ENCODE measurements around the gene SYCP3.
"Not testable (repeated sequence)": the region's sequence is repeated elsewhere in the genome, so short reads cannot be mapped to it uniquely, and the experiment has no call there.

The SYCP3 gene

GRCh38 chr12:101740566-101740965, 1.3 kb upstream of the SYCP3 start:
- Histone ChIP-seq H3K27me3 (ENCODE audit: insufficient read depth, poor library complexity, severe bottlenecking) (no peaks in the 10 kb centered on the region), H3K27ac (replicated peaks) (no peak overlapping the region), H3K4me3 (replicated peaks; ENCODE audit: insufficient read depth, low read length) (no peak overlapping the region)
- TF ChIP-seq POLR2AphosphoS5 (IDR thresholded peaks at IDR 0.05; ENCODE audit: low read depth) (no peak), CTCF (IDR thresholded peaks at IDR 0.05; ENCODE audit: insufficient read depth, low read length) (no peak), GABPA (IDR thresholded peaks at IDR 0.05; ENCODE audit: low read depth) (no peak), SPI1 (IDR thresholded peaks at IDR 0.05; ENCODE audit: borderline replicate concordance, low read depth) (no peak)
- TF ChIP-seq, protein P1, sequence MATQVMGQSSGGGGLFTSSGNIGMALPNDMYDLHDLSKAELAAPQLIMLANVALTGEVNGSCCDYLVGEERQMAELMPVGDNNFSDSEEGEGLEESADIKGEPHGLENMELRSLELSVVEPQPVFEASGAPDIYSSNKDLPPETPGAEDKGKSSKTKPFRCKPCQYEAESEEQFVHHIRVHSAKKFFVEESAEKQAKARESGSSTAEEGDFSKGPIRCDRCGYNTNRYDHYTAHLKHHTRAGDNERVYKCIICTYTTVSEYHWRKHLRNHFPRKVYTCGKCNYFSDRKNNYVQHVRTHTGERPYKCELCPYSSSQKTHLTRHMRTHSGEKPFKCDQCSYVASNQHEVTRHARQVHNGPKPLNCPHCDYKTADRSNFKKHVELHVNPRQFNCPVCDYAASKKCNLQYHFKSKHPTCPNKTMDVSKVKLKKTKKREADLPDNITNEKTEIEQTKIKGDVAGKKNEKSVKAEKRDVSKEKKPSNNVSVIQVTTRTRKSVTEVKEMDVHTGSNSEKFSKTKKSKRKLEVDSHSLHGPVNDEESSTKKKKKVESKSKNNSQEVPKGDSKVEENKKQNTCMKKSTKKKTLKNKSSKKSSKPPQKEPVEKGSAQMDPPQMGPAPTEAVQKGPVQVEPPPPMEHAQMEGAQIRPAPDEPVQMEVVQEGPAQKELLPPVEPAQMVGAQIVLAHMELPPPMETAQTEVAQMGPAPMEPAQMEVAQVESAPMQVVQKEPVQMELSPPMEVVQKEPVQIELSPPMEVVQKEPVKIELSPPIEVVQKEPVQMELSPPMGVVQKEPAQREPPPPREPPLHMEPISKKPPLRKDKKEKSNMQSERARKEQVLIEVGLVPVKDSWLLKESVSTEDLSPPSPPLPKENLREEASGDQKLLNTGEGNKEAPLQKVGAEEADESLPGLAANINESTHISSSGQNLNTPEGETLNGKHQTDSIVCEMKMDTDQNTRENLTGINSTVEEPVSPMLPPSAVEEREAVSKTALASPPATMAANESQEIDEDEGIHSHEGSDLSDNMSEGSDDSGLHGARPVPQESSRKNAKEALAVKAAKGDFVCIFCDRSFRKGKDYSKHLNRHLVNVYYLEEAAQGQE (IDR thresholded peaks at IDR 0.05; ENCODE audit: insufficient replicate concordance, low read depth) = no peak
- DNase-seq (ENCODE audit: low read depth in 1 of 2, low spot score in 1 of 2) = no peak

DNA sequence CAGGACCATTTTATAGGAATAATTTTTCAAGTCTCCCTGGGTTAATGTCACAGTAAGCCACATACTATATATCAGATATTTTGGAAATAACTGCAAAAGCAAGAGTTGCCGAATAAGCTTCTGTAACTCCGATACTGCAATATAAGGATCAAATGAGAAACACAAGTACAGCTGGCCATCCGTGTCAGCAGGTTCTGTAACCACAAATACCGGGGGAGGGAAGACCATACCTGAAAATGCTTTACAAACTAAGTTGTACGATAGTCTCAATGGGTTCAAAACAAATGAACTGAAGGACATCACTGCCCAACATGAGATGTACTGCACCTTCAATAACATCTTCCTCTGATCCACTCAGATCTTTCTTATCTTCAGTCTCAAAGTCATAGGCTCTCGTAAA, 1.8 kb downstream of the SYCP3 start:
- H3K4me3 ChIP-seq (replicated peaks; ENCODE audit: insufficient read depth, low read length) = no peak overlapping the region
- no peak for DNase-seq (ENCODE audit: low read depth in 1 of 2, low spot score in 1 of 2)
- no peak overlapping the region for H3K27ac ChIP-seq (replicated peaks)
- TF ChIP-seq POLR2AphosphoS5 (IDR thresholded peaks at IDR 0.05; ENCODE audit: low read depth) (no peak), CTCF (IDR thresholded peaks at IDR 0.05; ENCODE audit: insufficient read depth, low read length) (no peak), SPI1 (IDR thresholded peaks at IDR 0.05; ENCODE audit: borderline replicate concordance, low read depth) (no peak), GABPA (IDR thresholded peaks at IDR 0.05; ENCODE audit: low read depth) (no peak)
- TF ChIP-seq, protein P1 (IDR thresholded peaks at IDR 0.05; ENCODE audit: insufficient replicate concordance, low read depth) = no peak
- no peaks in the 10 kb centered on the region for H3K27me3 ChIP-seq (ENCODE audit: insufficient read depth, poor library complexity, severe bottlenecking)

DNA sequence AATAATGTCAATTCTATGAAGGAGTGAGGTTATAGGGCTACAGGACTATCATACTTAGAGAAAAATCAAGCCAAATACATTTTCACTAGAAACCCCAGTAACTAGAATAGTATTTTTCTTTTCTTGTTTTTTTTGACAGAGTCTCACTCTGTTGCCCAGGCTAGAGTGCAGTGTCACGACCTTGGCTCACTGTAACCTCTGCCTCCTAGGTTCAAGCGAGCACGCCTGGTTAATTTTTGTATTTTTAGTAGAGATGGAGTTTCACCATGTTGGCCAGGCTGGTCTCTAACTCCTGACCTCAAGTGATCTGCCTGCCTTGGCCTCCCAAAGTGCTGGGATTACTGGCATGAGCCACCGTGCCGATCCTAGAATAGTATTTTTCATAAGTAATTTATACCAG, 4.8 kb downstream of the SYCP3 start:
- H3K27ac ChIP-seq (replicated peaks); DNase-seq (ENCODE audit: low read depth in 1 of 2, low spot score in 1 of 2); H3K27me3 ChIP-seq (ENCODE audit: insufficient read depth, poor library complexity, severe bottlenecking); H3K4me3 ChIP-seq (replicated peaks; ENCODE audit: insufficient read depth, low read length): not testable (repeated sequence)

GRCh38 chr12:101733166-101733565, 6.1 kb downstream of the SYCP3 start:
- Histone ChIP-seq H3K27me3 (ENCODE audit: insufficient read depth, poor library complexity, severe bottlenecking) (no peaks in the 10 kb centered on the region), H3K27ac (replicated peaks) (no peak overlapping the region), H3K4me3 (replicated peaks; ENCODE audit: insufficient read depth, low read length) (no peak overlapping the region)
- no peak for DNase-seq (ENCODE audit: low read depth in 1 of 2, low spot score in 1 of 2)
- TF ChIP-seq, protein P1 (IDR thresholded peaks at IDR 0.05; ENCODE audit: insufficient replicate concordance, low read depth) = no peak
- TF ChIP-seq SPI1 (IDR thresholded peaks at IDR 0.05; ENCODE audit: borderline replicate concordance, low read depth) (no peak), CTCF (IDR thresholded peaks at IDR 0.05; ENCODE audit: insufficient read depth, low read length) (no peak), POLR2AphosphoS5 (IDR thresholded peaks at IDR 0.05; ENCODE audit: low read depth) (no peak), GABPA (IDR thresholded peaks at IDR 0.05; ENCODE audit: low read depth) (no peak)

All from HL-60 (cell line).